Esophagus squamous epithelium (tissue), 5 donors: ENCODE measurements around the gene PLK5. TPM values are rescaled to one million over a fixed set of nuclear protein-coding genes. Genes with fewer than 3 reads are reported as not detected.

Source experiments
- DNase-seq: peaks from one replicate; lab custom pipeline; 2025; lab: John Stamatoyannopoulos, UW
- H3K27ac ChIP-seq, 4 donors: fragments of 200-600 bp; sonication (generic); one replicate each; pipeline ENCODE4 v1.5.1; 2016 to 2019; ENCODE audit warnings: mild to moderate bottlenecking in 1 of 4
- H3K27me3 ChIP-seq, 4 donors: fragments of 200-600 bp; sonication (generic); 1 replicate in 3 of 4; 2 replicates in 1 of 4; pipeline versions ENCODE4 v1.5.1 to v1.6.0; 2017 to 2021; ENCODE audit warnings: antibody characterized with exemption in 1 of 4
- H3K36me3 ChIP-seq, 3 donors: fragments of 200-600 bp; sonication (generic); one replicate each; pipeline ENCODE4 v1.5.1; 2016 to 2019
- H3K4me1 ChIP-seq, 3 donors: fragments of 200-600 bp; sonication (generic); one replicate each; pipeline ENCODE4 v1.5.1; 2017 to 2019
- H3K4me3 ChIP-seq, 4 donors: fragments of 200-600 bp; sonication (generic); 1 replicate in 3 of 4; 2 replicates in 1 of 4; pipeline ENCODE4 v1.5.1; 2016 to 2019; ENCODE audit warnings: mild to moderate bottlenecking in 2 of 4, moderate library complexity in 1 of 4
- H3K9me3 ChIP-seq, 3 donors: fragments of 200-600 bp; sonication (generic); one replicate each; pipeline ENCODE4 v1.5.1; 2016 to 2019
- CTCF ChIP-seq, 6 experiments: fragments of 450-650 bp in 4 of 6; fragments of 200-600 bp in 2 of 6; sonication (generic) in 2 of 6; IDR thresholded peaks; one replicate each; pipeline ENCODE4 v1.5.1; 2016 to 2019; ENCODE audit warnings: antibody characterized with exemption in 6 of 6, mild to moderate bottlenecking in 4 of 6, moderate library complexity in 4 of 6
- POLR2A ChIP-seq, 4 donors: fragments of 450-650 bp; IDR thresholded peaks; one replicate each; pipeline ENCODE4 v1.6.1; 2017; ENCODE audit warnings: antibody characterized with exemption in 4 of 4, mild to moderate bottlenecking in 4 of 4, moderate library complexity in 3 of 4
- WGBS, 2 donors: methylation state at CpG; one replicate each; pipeline ENCODE4 v1.1.5; 2018; 5-methylcytosine and 5-hydroxymethylcytosine counted together
- intact Hi-C: fragments of 100-400 bp; cut with DNase I; formaldehyde crosslinking; loops from one replicate; pipeline ENCODE4 v1.15.0; 2022
- total RNA-seq, 4 donors: library from RNA; depleted of rRNA; stranded (reverse); fragments of >200 nt; gene quantifications; one replicate each; pipeline ENCODE4 v1.1.0, GENCODE V29; 2016
- donor health status: DM: yes; HTN: yes; CAD: no.

The PLK5 gene
- total RNA-seq, 4 donors from 2014 or later, result 0.19 to 0.66 TPM; not detected in 2

DNA sequence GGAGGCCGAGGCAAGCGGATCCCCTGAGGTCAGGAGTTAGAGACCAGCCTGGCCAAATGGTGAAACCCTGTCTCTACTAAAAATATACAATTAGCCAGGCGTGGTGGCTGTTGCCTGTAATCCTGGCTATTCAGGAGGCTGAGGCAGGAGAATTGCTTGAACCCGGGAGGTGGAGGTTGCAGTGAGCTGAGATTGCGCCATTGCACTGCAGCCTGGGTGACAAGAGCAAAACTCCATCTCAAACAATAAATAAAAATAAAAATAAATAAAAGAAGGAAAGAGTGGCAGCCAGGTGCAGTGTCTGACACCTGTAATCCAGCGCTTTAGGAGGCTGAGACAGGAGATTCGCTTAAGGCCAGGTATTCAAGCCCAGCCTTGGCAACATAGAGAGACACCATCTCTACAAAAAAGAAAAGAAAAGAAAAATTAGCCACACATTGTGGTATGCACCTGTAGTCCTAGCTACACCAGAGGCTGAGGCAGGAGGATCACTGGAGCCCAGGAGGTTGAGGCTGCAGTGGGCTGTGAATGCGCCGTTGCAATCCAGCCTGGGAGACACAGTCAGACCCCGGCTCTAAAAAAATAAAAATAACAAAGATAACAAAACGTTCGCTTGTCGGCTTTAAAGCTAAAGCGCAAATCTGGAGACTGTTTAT, 21.3 kb upstream of the PLK5 start:
- H3K9me3 ChIP-seq, result no peaks in the 10 kb centered on the region
- WGBS, 2 donors, result 40 to 57% methylated on average over 11 to 14 of the region's 14 CpGs
- TF ChIP-seq POLR2A (IDR thresholded peaks at IDR 0.05) (no peak), CTCF (IDR thresholded peaks at IDR 0.05) (no peak)
- H3K36me3 ChIP-seq, result peaks cover 0 to 16% (median 0%) of the 10 kb centered on the region in 3 donors
- H3K27ac ChIP-seq, result no peak overlapping the region
- peaks cover 0 to 39% (median 6%) of the 10 kb centered on the region in 4 donors for H3K27me3 ChIP-seq
- peak overlapping the region in 2 of 4 donors; percentile 19 to 50 for H3K4me3 ChIP-seq
- intact Hi-C loops, result no loop called here
- peaks cover 15 to 38% (median 18%) of the 10 kb centered on the region in 3 donors for H3K4me1 ChIP-seq
- DNase-seq, result no peak

DNA sequence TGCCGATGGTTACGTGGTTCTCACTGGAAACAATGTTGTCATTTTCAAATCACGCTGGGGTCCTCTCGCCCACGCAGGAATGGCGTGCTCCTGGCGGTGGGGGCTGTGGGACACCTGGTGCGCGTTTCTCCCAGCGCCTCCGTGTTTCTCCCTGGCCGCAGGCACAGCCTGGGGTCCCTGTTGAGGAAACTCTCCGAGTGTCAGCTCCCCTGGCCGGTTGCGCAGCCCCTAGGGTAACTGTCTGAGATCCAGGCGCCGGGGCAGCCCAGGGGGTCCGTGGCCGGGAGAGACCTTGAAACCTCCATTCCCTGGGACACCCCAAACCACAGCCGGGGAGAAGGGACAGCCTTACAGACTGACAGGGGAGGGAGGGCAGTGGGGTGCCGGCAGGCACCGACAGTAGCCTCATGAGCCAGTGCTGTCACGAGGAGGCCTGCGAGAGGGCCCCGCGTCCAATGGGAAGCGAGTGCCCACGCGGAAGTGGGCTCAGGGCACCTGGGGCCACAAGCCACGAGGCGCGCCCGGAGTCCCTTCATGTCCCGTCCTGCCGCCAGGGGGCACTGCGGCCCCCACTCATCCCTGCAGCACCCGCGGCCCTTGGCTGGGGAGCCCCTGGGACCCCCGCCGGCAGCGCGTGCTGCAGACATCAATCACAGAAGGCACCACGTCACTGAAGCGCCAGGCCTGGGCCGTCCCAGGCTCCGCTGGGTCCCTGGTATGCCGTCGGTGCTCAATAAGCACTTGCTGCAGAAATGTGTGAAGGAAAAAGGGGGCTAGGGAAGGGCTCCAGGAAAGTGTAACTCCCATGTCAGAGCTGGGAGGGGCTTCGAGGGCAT, 20.6 kb upstream of the PLK5 start:
- H3K36me3 ChIP-seq, result peaks cover 0 to 16% (median 0%) of the 10 kb centered on the region in 3 donors
- H3K4me3 ChIP-seq, result peak overlapping the region in 3 of 4 donors; percentile 19 to 50 (median 32)
- peaks cover 0 to 33% (median 6%) of the 10 kb centered on the region in 4 donors for H3K27me3 ChIP-seq
- intact Hi-C loops, result no loop called here
- TF ChIP-seq CTCF (IDR thresholded peaks at IDR 0.05) (peak; percentile 52 to 79 (median 66)), POLR2A (IDR thresholded peaks at IDR 0.05) (no peak)
- 4 to 14% methylated on average over 10 to 32 of the region's 49 CpGs for WGBS, 2 donors
- no peak overlapping the region for H3K27ac ChIP-seq
- DNase-seq, result no peak
- H3K9me3 ChIP-seq, result no peaks in the 10 kb centered on the region
- H3K4me1 ChIP-seq, result peaks cover 17 to 45% (median 18%) of the 10 kb centered on the region in 3 donors

GRCh38 chr19:1503925-1504773, 19.7 kb upstream of the PLK5 start:
- Histone ChIP-seq H3K4me1 (peaks cover 18 to 53% (median 19%) of the 10 kb centered on the region in 3 donors), H3K27me3 (peaks cover 0 to 33% (median 6%) of the 10 kb centered on the region in 4 donors), H3K36me3 (peaks cover 0 to 16% (median 0%) of the 10 kb centered on the region in 3 donors), H3K27ac (no peak overlapping the region), H3K9me3 (no peaks in the 10 kb centered on the region), H3K4me3 (peak overlapping the region in 1 of 4 donors; percentile 32)
- 70 to 74% methylated on average over 7 to 8 of the region's 23 CpGs for WGBS, 2 donors
- DNase-seq, result no peak
- TF ChIP-seq CTCF (IDR thresholded peaks at IDR 0.05) (no peak), POLR2A (IDR thresholded peaks at IDR 0.05) (no peak)
- intact Hi-C loops, result no loop called here

DNA sequence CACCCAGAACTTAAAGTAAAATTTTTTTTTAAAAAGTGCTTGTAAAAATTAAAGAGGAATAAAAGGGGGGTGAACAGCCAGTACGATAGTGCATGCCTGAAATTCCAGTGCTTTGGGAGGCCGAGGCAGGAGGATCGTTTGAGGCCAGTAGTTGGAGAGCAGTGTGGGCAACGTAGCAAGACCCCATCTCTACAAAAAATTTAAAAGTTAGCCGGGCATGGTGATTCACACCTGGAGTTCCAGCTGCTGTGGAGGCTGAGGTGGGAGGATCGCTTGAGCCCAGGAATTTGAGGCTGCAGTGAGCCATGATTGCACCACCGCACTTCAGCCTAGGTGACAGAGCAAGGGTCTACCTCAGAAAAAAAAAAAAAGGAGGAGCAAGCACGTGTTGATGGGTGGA, 18.9 kb upstream of the PLK5 start:
- intact Hi-C loops, result no loop called here
- H3K4me3 ChIP-seq, result no peak overlapping the region
- peaks cover 0 to 16% (median 0%) of the 10 kb centered on the region in 3 donors for H3K36me3 ChIP-seq
- DNase-seq, result no peak
- peaks cover 19 to 62% (median 23%) of the 10 kb centered on the region in 3 donors for H3K4me1 ChIP-seq
- 78 to 81% methylated on average over 8 of the region's 8 CpGs for WGBS, 2 donors
- TF ChIP-seq POLR2A (IDR thresholded peaks at IDR 0.05) (no peak), CTCF (IDR thresholded peaks at IDR 0.05) (no peak)
- peaks cover 0 to 32% (median 6%) of the 10 kb centered on the region in 4 donors for H3K27me3 ChIP-seq
- no peaks in the 10 kb centered on the region for H3K9me3 ChIP-seq
- H3K27ac ChIP-seq, result no peak overlapping the region
